Sigmoid colon (tissue), 7 donors: ENCODE measurements around the gene TEX19. TPM values are rescaled to one million over a fixed set of nuclear protein-coding genes. Genes with fewer than 3 reads are reported as not detected.
"Not testable (repeated sequence)": the region's sequence is repeated elsewhere in the genome, so short reads cannot be mapped to it uniquely, and the experiment has no call there.

Experiments
- DNase-seq: peaks from one replicate; pipeline ENCODE4 v3.0.0-alpha.2; 2019
- H3K27ac ChIP-seq, 4 donors: fragments of 200-600 bp; sonication (generic); one replicate each; pipeline ENCODE4 v1.5.1; 2016 to 2019; ENCODE audit warnings: mild to moderate bottlenecking in 1 of 4
- H3K27me3 ChIP-seq, 3 donors: fragments of 200-600 bp; sonication (generic); one replicate each; pipeline ENCODE4 v1.5.1; 2019; ENCODE audit warnings: mild to moderate bottlenecking in 1 of 3
- H3K36me3 ChIP-seq, 4 donors: fragments of 200-600 bp; sonication (generic); one replicate each; pipeline ENCODE4 v1.5.1; 2016 to 2019
- H3K4me1 ChIP-seq, 4 donors: fragments of 200-600 bp; sonication (generic); one replicate each; pipeline ENCODE4 v1.5.1; 2017 to 2019
- H3K4me3 ChIP-seq, 4 donors: fragments of 200-600 bp; sonication (generic); one replicate each; pipeline ENCODE4 v1.5.1; 2017 to 2019; ENCODE audit warnings: mild to moderate bottlenecking in 2 of 4, moderate library complexity in 1 of 4
- H3K9me3 ChIP-seq, 4 donors: fragments of 200-600 bp in 3 of 4; sonication (generic) in 3 of 4; one replicate each; pipeline versions ENCODE4 v1.5.1 to v1.6.1; 2013 to 2019
- CTCF ChIP-seq, 4 experiments: fragments of 450-650 bp in 3 of 4; fragments of 200-600 bp in 1 of 4; IDR thresholded peaks; one replicate each; pipeline ENCODE4 v1.5.1; 2016 to 2019; ENCODE audit warnings: antibody characterized with exemption in 4 of 4, mild to moderate bottlenecking in 3 of 4, moderate library complexity in 2 of 4
- EP300 ChIP-seq, 4 donors: sonication (generic); formaldehyde crosslinking; IDR thresholded peaks; one replicate each; pipeline ENCODE4 v1.6.1; 2017; ENCODE audit warnings: antibody characterized with exemption in 4 of 4
- POLR2A ChIP-seq, 2 donors: fragments of 450-650 bp; IDR thresholded peaks; one replicate each; pipeline ENCODE4 v1.6.1; 2016; ENCODE audit warnings: antibody characterized with exemption in 2 of 2, mild to moderate bottlenecking in 2 of 2, moderate library complexity in 2 of 2
- POLR2AphosphoS5 ChIP-seq, 4 donors: sonication (generic); formaldehyde crosslinking; IDR thresholded peaks; one replicate each; pipeline ENCODE4 v1.6.1; 2017; ENCODE audit warnings: antibody characterized with exemption in 4 of 4
- WGBS, 2 donors: extraction: QIAGEN DNeasy Blood & Tissue Kit; methylation state at CpG; one replicate each; pipeline ENCODE4 v1.1.7; 2013; 5-methylcytosine and 5-hydroxymethylcytosine counted together
- intact Hi-C: fragments of 100-400 bp; cut with DNase I; formaldehyde crosslinking; loops from one replicate; pipeline ENCODE4 v1.15.1; 2023
- polyA plus RNA-seq, 3 donors: library from polyadenylated mRNA; stranded (reverse); fragments of 200-250 nt; gene quantifications; one replicate each; pipeline ENCODE4 v1.2.3, GENCODE V29; 2013
- total RNA-seq, 4 donors: library from RNA; depleted of rRNA; stranded (reverse); fragments of >200 nt; gene quantifications; one replicate each; pipeline ENCODE4 v1.1.0, GENCODE V29; 2016
- donor health status: healthy with polysubstance abuse.
- donor health status: Bipolar disorder and iron deficiency.
- donor health status: healthy.

TEX19 gene
- total and polyA plus RNA-seq, 7 donors = 0.04 TPM; not detected in 6

GRCh38 chr17:82408288-82408937 is 49.4 kb downstream of the TEX19 start:
- Histone ChIP-seq H3K4me1 (no peaks in the 10 kb centered on the region), H3K27me3 (no peaks in the 10 kb centered on the region), H3K4me3 (no peak overlapping the region), H3K27ac (no peak overlapping the region), H3K36me3 (peaks cover 0 to 41% (median 9%) of the 10 kb centered on the region in 4 donors), H3K9me3 (no peaks in the 10 kb centered on the region)
- DNase-seq = no peak
- TF ChIP-seq EP300 (IDR thresholded peaks at IDR 0.05) (no peak), POLR2A (IDR thresholded peaks at IDR 0.05) (no peak), POLR2AphosphoS5 (IDR thresholded peaks at IDR 0.05) (no peak), CTCF (IDR thresholded peaks at IDR 0.05) (no peak)
- intact Hi-C loops = no loop called here
- WGBS, 2 donors = 90 to 94% methylated on average over 15 of the region's 15 CpGs

- DNase-seq = no peak
Measured at GRCh38 chr17:82408938-82409318, 49.9 kb downstream of the TEX19 start.

GRCh38 chr17:82410014-82410716 is 51.1 kb downstream of the TEX19 start:
- Histone ChIP-seq H3K27ac (no peak overlapping the region), H3K4me3 (no peak overlapping the region), H3K27me3 (no peaks in the 10 kb centered on the region), H3K9me3 (no peaks in the 10 kb centered on the region), H3K4me1 (peaks cover 0 to 8% (median 2%) of the 10 kb centered on the region in 4 donors), H3K36me3 (peaks cover 0 to 30% (median 0%) of the 10 kb centered on the region in 4 donors)
- DNase-seq = no peak
- TF ChIP-seq POLR2AphosphoS5 (IDR thresholded peaks at IDR 0.05) (no peak), CTCF (IDR thresholded peaks at IDR 0.05) (no peak), POLR2A (IDR thresholded peaks at IDR 0.05) (no peak), EP300 (IDR thresholded peaks at IDR 0.05) (no peak)
- intact Hi-C loops = loop anchor here (10.0 kb wide), 1 partner anchor 205 kb away; no protein-coding TSS in a partner anchor
- 85 to 96% methylated on average over 14 of the region's 14 CpGs for WGBS, 2 donors

More at GRCh38 chr17:82408938-82409318, 49.9 kb downstream of the TEX19 start:
- WGBS, 2 donors = 95 to 96% methylated on average over 21 of the region's 21 CpGs
- no peak overlapping the region for H3K27ac ChIP-seq
- peaks cover 0 to 36% (median 4%) of the 10 kb centered on the region in 4 donors for H3K36me3 ChIP-seq
- intact Hi-C loops = no loop called here
- no peaks in the 10 kb centered on the region for H3K27me3 ChIP-seq
- H3K4me3 ChIP-seq = no peak overlapping the region
- no peaks in the 10 kb centered on the region for H3K9me3 ChIP-seq
- no peaks in the 10 kb centered on the region for H3K4me1 ChIP-seq
- TF ChIP-seq POLR2AphosphoS5 (IDR thresholded peaks at IDR 0.05) (no peak), EP300 (IDR thresholded peaks at IDR 0.05) (no peak), POLR2A (IDR thresholded peaks at IDR 0.05) (no peak), CTCF (IDR thresholded peaks at IDR 0.05) (no peak)

GRCh38 chr17:82411396-82412053 is 52.5 kb downstream of the TEX19 start:
- TF ChIP-seq POLR2AphosphoS5 (IDR thresholded peaks at IDR 0.05) (no peak), CTCF (IDR thresholded peaks at IDR 0.05) (no peak), EP300 (IDR thresholded peaks at IDR 0.05) (no peak), POLR2A (IDR thresholded peaks at IDR 0.05) (no peak)
- WGBS, 2 donors = 94% methylated on average over 24 of the region's 24 CpGs
- Histone ChIP-seq H3K27ac (no peak overlapping the region), H3K36me3 (peaks cover 0 to 25% (median 0%) of the 10 kb centered on the region in 4 donors), H3K4me3 (no peak overlapping the region), H3K4me1 (peaks cover 0 to 8% (median 2%) of the 10 kb centered on the region in 4 donors), H3K27me3 (no peaks in the 10 kb centered on the region), H3K9me3 (no peaks in the 10 kb centered on the region)
- DNase-seq = no peak
- intact Hi-C loops = loop anchor here (10.0 kb wide), 1 partner anchor 207 kb away; no protein-coding TSS in a partner anchor

- WGBS, 2 donors = 92 to 95% methylated on average over 16 of the region's 16 CpGs
- not testable (repeated sequence) for H3K4me1 ChIP-seq
Measured at GRCh38 chr17:82412081-82412480, 53.0 kb downstream of the TEX19 start.

More at GRCh38 chr17:82412081-82412480, 53.0 kb downstream of the TEX19 start:
- not testable (repeated sequence) for H3K9me3 ChIP-seq, H3K27me3 ChIP-seq, DNase-seq, H3K4me3 ChIP-seq, H3K27ac ChIP-seq
- intact Hi-C loops = loop anchor here (10.0 kb wide), 1 partner anchor 207 kb away; no protein-coding TSS in a partner anchor
- peaks cover 0 to 25% (median 0%) of the 10 kb centered on the region in 4 donors for H3K36me3 ChIP-seq
